ENCODE data around the gene EEF1AKMT3. TPM values are rescaled to one million over a fixed set of nuclear protein-coding genes. Genes with fewer than 3 reads are reported as not detected.
"Not testable (repeated sequence)": the region's sequence is repeated elsewhere in the genome, so short reads cannot be mapped to it uniquely, and the experiment has no call there.

EEF1AKMT3 gene
- total RNA-seq, 1 donor, result 1.7 TPM

- not testable (repeated sequence) for H3K4me3 ChIP-seq (ENCODE audit: low read length); H3K9me3 ChIP-seq (ENCODE audit: low read depth, low read length); H3K27me3 ChIP-seq (ENCODE audit: insufficient read depth, low read length)
- H3K4me1 ChIP-seq (ENCODE audit: insufficient read depth, low read length), result peaks cover 17% of the 10 kb centered on the region
Measured at GRCh38 chr12:57817990-57818331, 45.5 kb downstream of the EEF1AKMT3 start.

DNA sequence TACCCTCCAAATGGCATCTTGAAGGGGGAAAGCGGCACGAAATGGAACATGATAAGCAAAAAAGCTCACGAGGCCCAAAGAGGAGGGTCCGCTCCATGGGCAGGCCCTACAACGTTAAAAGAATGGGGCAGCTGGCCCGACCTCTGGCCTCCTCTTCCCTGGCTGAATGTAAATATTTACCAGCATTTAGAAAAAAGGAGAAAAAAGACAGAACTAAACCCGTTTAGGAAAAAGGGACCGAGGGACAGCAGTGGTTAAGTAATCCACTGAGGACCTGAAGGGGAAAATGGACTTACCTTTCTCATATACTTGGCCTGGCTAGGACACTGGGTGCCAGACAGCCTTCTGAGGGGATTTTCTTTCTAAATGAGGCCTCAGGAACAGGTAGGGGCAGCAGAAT lies 47.7 kb downstream of the EEF1AKMT3 start:
- not testable (repeated sequence) for H3K4me3 ChIP-seq (ENCODE audit: low read length); H3K9me3 ChIP-seq (ENCODE audit: low read depth, low read length); H3K27me3 ChIP-seq (ENCODE audit: insufficient read depth, low read length)
- H3K4me1 ChIP-seq (ENCODE audit: insufficient read depth, low read length), result peaks cover 17% of the 10 kb centered on the region

GRCh38 chr12:57821015-57821414 lies 48.6 kb downstream of the EEF1AKMT3 start:
- peaks cover 15% of the 10 kb centered on the region for H3K4me1 ChIP-seq (ENCODE audit: insufficient read depth, low read length)
- not testable (repeated sequence) for H3K4me3 ChIP-seq (ENCODE audit: low read length)

GRCh38 chr12:57821474-57822214 lies 49.2 kb downstream of the EEF1AKMT3 start:
- Histone ChIP-seq H3K4me3 (ENCODE audit: low read length) (no peak overlapping the region), H3K9me3 (ENCODE audit: low read depth, low read length) (no peaks in the 10 kb centered on the region), H3K27me3 (ENCODE audit: insufficient read depth, low read length) (no peaks in the 10 kb centered on the region), H3K4me1 (ENCODE audit: insufficient read depth, low read length) (peaks cover 9% of the 10 kb centered on the region)

More at GRCh38 chr12:57821015-57821414, 48.6 kb downstream of the EEF1AKMT3 start:
- H3K9me3 ChIP-seq (ENCODE audit: low read depth, low read length); H3K27me3 ChIP-seq (ENCODE audit: insufficient read depth, low read length): not testable (repeated sequence)

GRCh38 chr12:57822392-57823130 lies 50.1 kb downstream of the EEF1AKMT3 start:
- Histone ChIP-seq H3K9me3 (ENCODE audit: low read depth, low read length) (no peaks in the 10 kb centered on the region), H3K4me3 (ENCODE audit: low read length) (no peak overlapping the region), H3K4me1 (ENCODE audit: insufficient read depth, low read length) (peaks cover under 1% of the 10 kb centered on the region), H3K27me3 (ENCODE audit: insufficient read depth, low read length) (no peaks in the 10 kb centered on the region)

DNA sequence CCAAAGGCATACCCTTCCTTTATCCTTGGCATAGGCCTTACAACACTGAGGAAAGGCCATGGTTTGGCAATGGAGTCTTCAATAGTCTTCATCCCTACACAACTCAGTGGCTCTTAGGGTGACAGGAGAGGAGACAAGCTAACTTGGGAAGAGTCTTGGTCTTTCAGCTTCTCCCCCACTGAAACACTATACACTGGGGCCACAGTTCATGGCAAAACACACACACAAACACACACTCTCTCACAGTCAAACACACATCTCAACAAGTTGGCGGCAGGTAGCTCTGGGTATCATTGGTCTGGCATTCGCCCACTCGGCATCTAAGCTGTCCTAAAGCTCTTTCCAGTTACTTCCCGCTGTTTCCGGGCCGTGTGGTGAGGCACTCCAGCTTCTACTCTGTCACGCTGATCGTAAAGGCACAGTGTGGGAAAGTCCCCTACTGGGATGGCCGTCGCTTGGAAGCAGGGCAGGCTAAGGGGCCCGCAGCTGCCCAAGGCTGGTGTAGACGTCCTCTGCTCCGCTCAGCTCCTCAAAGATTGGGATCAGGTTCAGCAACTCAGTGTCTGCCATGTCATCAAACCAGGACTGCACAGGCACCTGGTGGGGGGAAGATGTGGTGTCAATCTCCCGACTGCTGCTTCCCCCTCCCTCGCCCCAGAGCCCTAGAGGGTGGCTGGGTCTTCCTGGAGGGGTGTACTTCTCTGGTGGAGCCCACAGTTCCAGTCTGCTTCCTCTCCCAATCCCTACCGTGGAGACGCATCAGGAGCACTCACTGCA lies 50.9 kb downstream of the EEF1AKMT3 start:
- no peaks in the 10 kb centered on the region for H3K9me3 ChIP-seq (ENCODE audit: low read depth, low read length)
- no peaks in the 10 kb centered on the region for H3K4me1 ChIP-seq (ENCODE audit: insufficient read depth, low read length)
- H3K27me3 ChIP-seq (ENCODE audit: insufficient read depth, low read length), result no peaks in the 10 kb centered on the region
- no peak overlapping the region for H3K4me3 ChIP-seq (ENCODE audit: low read length)

DNA sequence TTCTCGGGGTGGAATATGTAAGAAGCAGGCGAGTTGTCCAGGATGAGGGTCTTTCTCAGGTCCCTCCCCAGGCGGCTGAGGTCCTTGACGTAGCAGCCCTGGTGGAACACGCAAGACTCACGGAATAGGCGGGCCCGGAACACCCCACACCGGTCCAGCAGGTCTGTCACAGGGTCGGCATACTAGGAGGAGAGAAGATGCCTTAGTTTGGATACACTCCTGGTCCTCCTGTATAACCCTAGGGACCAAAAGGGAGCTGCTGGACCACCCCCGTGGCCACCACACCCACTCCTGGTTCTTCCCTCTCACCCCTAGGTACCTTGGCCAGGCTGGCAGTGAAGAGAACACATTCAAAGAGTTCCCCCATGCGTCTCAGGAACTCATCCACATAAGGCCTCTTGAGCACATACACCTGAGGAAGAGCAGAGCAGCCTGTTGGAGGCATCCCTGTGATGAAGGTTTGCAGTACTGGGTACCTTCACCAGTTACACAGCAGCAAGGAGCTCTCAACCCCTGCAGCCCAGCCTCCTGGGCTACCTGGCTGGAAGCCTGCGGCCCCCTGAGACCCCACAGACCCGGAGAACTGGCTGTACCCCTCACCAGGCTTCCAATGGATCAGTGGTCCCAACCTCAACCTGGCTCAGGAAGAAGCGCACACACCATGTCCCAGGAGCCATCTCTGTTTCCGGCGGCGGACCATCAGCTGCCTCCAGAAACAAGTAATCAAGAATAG lies 51.7 kb downstream of the EEF1AKMT3 start:
- Histone ChIP-seq H3K27me3 (ENCODE audit: insufficient read depth, low read length) (no peaks in the 10 kb centered on the region), H3K4me3 (ENCODE audit: low read length) (no peak overlapping the region), H3K4me1 (ENCODE audit: insufficient read depth, low read length) (peaks cover 2% of the 10 kb centered on the region), H3K9me3 (ENCODE audit: low read depth, low read length) (no peaks in the 10 kb centered on the region)

DNA sequence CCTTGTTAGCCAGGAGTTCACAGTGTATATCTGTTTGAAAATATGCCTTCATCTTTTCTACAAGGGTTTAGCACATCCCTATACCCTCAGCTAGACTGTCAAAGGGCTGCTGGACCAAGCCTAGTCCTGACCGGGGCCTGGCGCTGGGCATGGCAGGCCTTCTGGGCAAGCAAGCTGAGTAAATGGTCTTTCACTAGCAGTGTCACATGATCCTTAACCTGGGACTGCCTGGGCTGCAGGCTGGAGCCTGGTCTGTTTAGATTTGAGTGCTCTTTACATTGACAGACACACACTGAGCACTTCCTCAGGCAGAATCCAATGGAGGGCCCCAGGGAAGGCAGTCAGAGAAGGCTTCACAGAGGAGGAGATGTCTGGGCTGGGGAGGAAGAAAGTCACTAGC lies 53.0 kb downstream of the EEF1AKMT3 start:
- H3K4me1 ChIP-seq (ENCODE audit: insufficient read depth, low read length), result peaks cover 14% of the 10 kb centered on the region
- H3K4me3 ChIP-seq (ENCODE audit: low read length), result no peak overlapping the region
- H3K27me3 ChIP-seq (ENCODE audit: insufficient read depth, low read length), result no peaks in the 10 kb centered on the region
- no peaks in the 10 kb centered on the region for H3K9me3 ChIP-seq (ENCODE audit: low read depth, low read length)

DNA sequence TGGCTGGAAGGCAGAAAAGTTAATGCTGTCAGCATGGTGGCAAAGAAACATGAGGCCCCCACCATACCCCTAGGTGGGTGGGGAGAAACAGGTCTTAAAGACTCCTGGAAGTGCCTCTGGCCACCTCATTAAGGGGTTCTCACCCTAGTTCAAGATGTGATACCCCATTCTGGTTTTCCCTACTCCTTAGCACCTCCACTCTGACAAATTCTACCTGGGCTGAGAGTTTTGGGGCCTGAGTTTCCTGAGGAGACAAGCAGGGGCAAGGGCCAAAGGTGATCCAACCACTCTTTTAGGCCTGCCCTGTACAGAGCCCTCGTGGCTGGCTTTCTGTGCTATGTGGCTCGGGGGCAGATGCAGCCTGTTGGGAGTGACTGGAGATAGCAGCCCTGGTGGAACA lies 54.0 kb downstream of the EEF1AKMT3 start:
- Histone ChIP-seq H3K4me1 (ENCODE audit: insufficient read depth, low read length) (peaks cover 24% of the 10 kb centered on the region), H3K27me3 (ENCODE audit: insufficient read depth, low read length) (no peaks in the 10 kb centered on the region), H3K4me3 (ENCODE audit: low read length) (no peak overlapping the region), H3K9me3 (ENCODE audit: low read depth, low read length) (no peaks in the 10 kb centered on the region)

GRCh38 chr12:57826966-57827365 lies 54.6 kb downstream of the EEF1AKMT3 start:
- Histone ChIP-seq H3K4me1 (ENCODE audit: insufficient read depth, low read length) (peaks cover 29% of the 10 kb centered on the region), H3K4me3 (ENCODE audit: low read length) (no peak overlapping the region), H3K27me3 (ENCODE audit: insufficient read depth, low read length) (no peaks in the 10 kb centered on the region), H3K9me3 (ENCODE audit: low read depth, low read length) (no peaks in the 10 kb centered on the region)

DNA sequence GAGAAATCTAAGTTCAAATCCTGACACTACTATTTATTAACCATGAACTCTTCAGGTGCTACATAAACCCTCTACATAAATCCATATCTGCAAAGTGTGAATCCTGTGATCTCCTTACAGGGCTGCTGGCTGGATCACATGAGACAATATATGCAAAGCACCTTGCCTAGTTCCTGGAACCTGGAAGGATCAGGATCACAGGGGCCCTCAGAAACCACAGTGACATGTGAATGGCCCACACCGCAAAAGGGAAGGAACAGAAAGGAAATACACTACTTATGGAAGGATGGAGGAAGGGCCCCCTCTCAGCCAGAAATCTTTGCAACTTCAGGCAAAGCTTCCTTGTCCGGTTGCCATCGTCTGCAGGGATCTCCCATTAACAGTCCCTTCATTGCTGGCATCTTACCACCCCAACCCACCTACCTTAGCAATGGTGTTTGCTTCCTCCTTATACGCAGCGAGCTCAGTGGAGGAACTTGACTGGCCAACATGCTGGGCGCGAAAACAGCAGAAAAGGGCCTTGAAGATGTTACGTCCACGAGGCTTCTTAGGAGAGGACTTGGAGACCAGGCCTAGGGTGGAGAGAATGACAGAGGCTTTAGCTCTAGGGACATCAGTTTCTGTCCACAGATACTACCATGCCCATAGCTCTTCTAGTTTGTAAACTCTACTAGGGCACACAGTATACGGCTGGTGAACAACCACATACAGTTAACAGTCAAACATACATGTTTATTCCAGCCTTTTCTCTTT lies 56.8 kb downstream of the EEF1AKMT3 start:
- Histone ChIP-seq H3K9me3 (ENCODE audit: low read depth, low read length) (no peaks in the 10 kb centered on the region), H3K4me1 (ENCODE audit: insufficient read depth, low read length) (peaks cover 52% of the 10 kb centered on the region), H3K27me3 (ENCODE audit: insufficient read depth, low read length) (no peaks in the 10 kb centered on the region), H3K4me3 (ENCODE audit: low read length) (no peak overlapping the region)

- peaks cover 64% of the 10 kb centered on the region for H3K4me1 ChIP-seq (ENCODE audit: insufficient read depth, low read length)
- H3K4me3 ChIP-seq (ENCODE audit: low read length), result no peak overlapping the region
- no peaks in the 10 kb centered on the region for H3K27me3 ChIP-seq (ENCODE audit: insufficient read depth, low read length)
- H3K9me3 ChIP-seq (ENCODE audit: low read depth, low read length), result no peaks in the 10 kb centered on the region
Measured at GRCh38 chr12:57830393-57830792, 58.0 kb downstream of the EEF1AKMT3 start.

All from mononuclear cell (primary cell).